HepG2 (cell line): Measurements from ENCODE around the gene DTNA. TPM values are rescaled to one million over a fixed set of nuclear protein-coding genes. Genes with fewer than 3 reads are reported as not detected.

Experiments used
- ATAC-seq: fragments of 200-7000 bp; cut with Tn5 transposase; 3 replicates; pipeline ENCODE4 v1.9.1; 2020; ENCODE audit warnings: mild to moderate bottlenecking, moderate library complexity
- BruUV-seq: library from RNA; stranded (reverse); fragments of 400-500 nt; replicated peaks from 2 replicates; lab custom pipeline; 2021; lab: Mats Ljungman, UMichigan
- CTCF ChIA-PET: fragments of 300-600 bp; formaldehyde crosslinking; extraction: SDS; loops from one replicate; lab custom pipeline; 2021; ENCODE audit warnings: low total read pairs, inconsistent platforms, low intra/inter-chr PET ratio; lab: Yijun Ruan, JAX
- POLR2A ChIA-PET: fragments of 350-600 bp; sonication (Branson Sonifier 250); formaldehyde crosslinking; loops from one replicate; lab custom pipeline; 2020; ENCODE audit warnings: antibody characterized with exemption, inconsistent platforms; lab: Yijun Ruan, JAX
- DNase-seq: peaks from one replicate; pipeline ENCODE4 v3.0.0-alpha.2; 2015; ENCODE audit warnings: low spot score
- FAIRE-seq: peaks from 3 replicates; lab custom pipeline; 2011; peaks lifted over from hg19 to GRCh38; lab: Jason Lieb, UNC
- H2AFZ ChIP-seq: one replicate; pipeline ENCODE4 v1.6.1; 2011; ENCODE audit warnings: low read length, inconsistent platforms
- H3K27ac ChIP-seq: fragments of 300-600 bp; 3 replicates; pipeline ENCODE4 v1.8.0; 2011; ENCODE audit warnings: mixed run types, mild to moderate bottlenecking, mixed read lengths, low read length, inconsistent platforms; ENCODE audit not compliant: insufficient read depth; ENCODE audit errors: extremely low read length
- H3K27me3 ChIP-seq, 2 experiments: fragments of 200-600 bp in 1 of 2; 2 replicates in 1 of 2; 3 replicates in 1 of 2; pipeline versions ENCODE4 v1.6.0 to v1.8.0; 2011; ENCODE audit warnings: low read length in 2 of 2, mild to moderate bottlenecking in 2 of 2, moderate library complexity in 2 of 2, inconsistent platforms in 1 of 2; ENCODE audit not compliant: insufficient read depth in 2 of 2, control insufficient read depth in 1 of 2
- H3K36me3 ChIP-seq, 2 experiments: fragments of 200-600 bp in 1 of 2; replicated peaks in 1 of 2; 2 replicates in 1 of 2; 3 replicates in 1 of 2; pipeline versions ENCODE4 v1.5.1 to v1.8.0; 2011; ENCODE audit warnings: low read length in 2 of 2, inconsistent platforms in 1 of 2; ENCODE audit not compliant: insufficient read depth in 2 of 2, control insufficient read depth in 1 of 2
- H3K4me1 ChIP-seq: 2 replicates; pipeline ENCODE4 v1.5.1; 2012; ENCODE audit warnings: low read length, inconsistent platforms; ENCODE audit not compliant: insufficient read depth
- H3K4me2 ChIP-seq: 2 replicates; pipeline ENCODE4 v1.6.0; 2011; ENCODE audit warnings: low read depth, low read length, inconsistent platforms
- H3K4me3 ChIP-seq, 3 experiments: fragments of 200-600 bp in 1 of 3; sonication (generic), shearing (Covaris generic) in 1 of 3; replicated peaks in 1 of 3; 2 replicates each; pipeline ENCODE4 v1.5.1; 2011 to 2016; ENCODE audit warnings: low read length in 3 of 3, inconsistent platforms in 2 of 3, low read depth in 2 of 3, mild to moderate bottlenecking in 2 of 3, control low read depth in 1 of 3, mixed read lengths in 1 of 3; ENCODE audit not compliant: insufficient read depth in 1 of 3
- H3K79me2 ChIP-seq: one replicate; pipeline ENCODE4 v1.6.1; 2011; ENCODE audit warnings: low read length, inconsistent platforms; ENCODE audit not compliant: insufficient read depth
- H3K9ac ChIP-seq: 2 replicates; pipeline ENCODE4 v1.6.0; 2011; ENCODE audit warnings: mild to moderate bottlenecking, low read depth, low read length, inconsistent platforms; ENCODE audit not compliant: insufficient read depth
- H3K9me3 ChIP-seq: 2 replicates; pipeline ENCODE4 v1.5.1; 2012; ENCODE audit warnings: mild to moderate bottlenecking, low read length
- H4K20me1 ChIP-seq: 2 replicates; pipeline ENCODE4 v1.6.0; 2011; ENCODE audit warnings: inconsistent platforms, mild to moderate bottlenecking, low read length, moderate library complexity; ENCODE audit not compliant: insufficient read depth
- HNF4A ChIP-seq: sonication (generic); formaldehyde crosslinking; IDR thresholded peaks from 2 replicates; pipeline ENCODE4 v1.4.0; 2020; ENCODE audit warnings: missing genetic modification reagents
- NR2F1 ChIP-seq, 2 experiments: fragments of 450-650 bp in 1 of 2; formaldehyde crosslinking in 1 of 2; IDR thresholded peaks; 2 replicates each; pipeline versions ENCODE4 v1.5.0 to v1.6.1; 2016 to 2020; ENCODE audit warnings: mild to moderate bottlenecking in 1 of 2, missing compliant biosample characterization in 1 of 2, missing genetic modification reagents in 1 of 2, moderate library complexity in 1 of 2
- NR2F6 ChIP-seq, 2 experiments: IDR thresholded peaks; 2 replicates each; pipeline ENCODE4 v1.6.1; 2016; ENCODE audit warnings: antibody characterized with exemption in 1 of 2, mild to moderate bottlenecking in 1 of 2
- PAF1 ChIP-seq: IDR thresholded peaks from 2 replicates; pipeline ENCODE4 v1.6.1; 2016; ENCODE audit warnings: missing genetic modification reagents, missing compliant biosample characterization
- PITX1 ChIP-seq: sonication (generic); formaldehyde crosslinking; IDR thresholded peaks from 2 replicates; pipeline ENCODE4 v1.5.1; 2020; ENCODE audit warnings: mild to moderate bottlenecking, missing genetic modification reagents
- SOX6 ChIP-seq, 2 experiments: fragments of 450-650 bp in 1 of 2; sonication (generic) in 1 of 2; formaldehyde crosslinking in 1 of 2; IDR thresholded peaks; 2 replicates each; pipeline versions ENCODE4 v1.4.0 to v1.6.1; 2017 to 2020; ENCODE audit warnings: antibody characterized with exemption in 1 of 2, mild to moderate bottlenecking in 1 of 2, missing genetic modification reagents in 1 of 2
- SRF ChIP-seq: IDR thresholded peaks from 2 replicates; pipeline ENCODE4 v1.6.1; 2011; ENCODE audit warnings: mild to moderate bottlenecking, low read depth, low read length, moderate library complexity
- TBX3 ChIP-seq: fragments of 450-650 bp; IDR thresholded peaks from 2 replicates; pipeline ENCODE4 v1.6.1; 2017; ENCODE audit warnings: antibody characterized with exemption, mild to moderate bottlenecking, inconsistent platforms, borderline replicate concordance
- ZNF143 ChIP-seq: sonication (generic); formaldehyde crosslinking; IDR thresholded peaks from 2 replicates; pipeline ENCODE4 v1.4.0; 2020; ENCODE audit warnings: missing genetic modification reagents
- ZNF382 ChIP-seq: sonication (generic); formaldehyde crosslinking; IDR thresholded peaks from 2 replicates; pipeline ENCODE4 v1.5.0; 2020; ENCODE audit warnings: missing genetic modification reagents, mild to moderate bottlenecking, borderline replicate concordance
- ZNF572 ChIP-seq: sonication (generic); formaldehyde crosslinking; IDR thresholded peaks from 2 replicates; pipeline ENCODE4 v1.5.1; 2020; ENCODE audit warnings: mild to moderate bottlenecking, missing genetic modification reagents
- ZNF670 ChIP-seq: sonication (generic); formaldehyde crosslinking; IDR thresholded peaks from 2 replicates; pipeline ENCODE4 v1.8.0; 2022; ENCODE audit warnings: mild to moderate bottlenecking, missing genetic modification reagents, borderline replicate concordance
- ZNF720 ChIP-seq: sonication (generic); formaldehyde crosslinking; IDR thresholded peaks from 2 replicates; pipeline ENCODE4 v1.4.0; 2020; ENCODE audit warnings: missing genetic modification reagents
- ZNF891 ChIP-seq: sonication (generic); formaldehyde crosslinking; IDR thresholded peaks from 2 replicates; pipeline ENCODE4 v1.5.0; 2020; ENCODE audit warnings: mild to moderate bottlenecking, missing genetic modification reagents
- WGBS: methylation state at CpG from one replicate; pipeline ENCODE4 v1.1.6; 2017; ENCODE audit warnings: low lambda C conversion rate; 5-methylcytosine and 5-hydroxymethylcytosine counted together
- in situ Hi-C: cut with HindIII; loops from 2 replicates; pipeline ENCODE4 v1.10.0; 2017; ENCODE audit warnings: low pct_unique_long_range_greater_than_20kb; ENCODE audit not compliant: extremely low pct_ligation_motif_present
- intact Hi-C: fragments of 100-400 bp; cut with micrococcal nuclease; formaldehyde crosslinking; loops from one replicate; pipeline ENCODE4 v1.10.0; 2022; ENCODE audit not compliant: unreplicated experiment
- polyA plus RNA-seq, 8 experiments: library from polyadenylated mRNA; depleted of rRNA in 3 of 8; stranded (reverse) in 7 of 8; unstranded in 1 of 8; fragments of >200 nt; fragmentation: Illumina TruSeq in 4 of 8; extraction: Trizol in 4 of 8; gene quantifications; 2 replicates each; pipeline versions ENCODE4 v1.2.1 to v1.2.3, GENCODE V29; 2011 to 2016; ENCODE audit warnings: low read depth in 4 of 8, missing spikeins in 1 of 8, mixed read lengths in 1 of 8; ENCODE audit not compliant: insufficient read depth in 1 of 8
- total RNA-seq, 5 experiments: library from RNA; depleted of rRNA; stranded (reverse); fragments of >200 nt; fragmentation: Illumina TruSeq; extraction: Trizol; gene quantifications; 2 replicates each; pipeline ENCODE4 v1.2.3, GENCODE V29; 2016; ENCODE audit warnings: low read depth in 1 of 5
- TF ChIP-seq, protein P1 (sequence below): sonication (generic); formaldehyde crosslinking; IDR thresholded peaks from 2 replicates; pipeline ENCODE4 v1.8.1; 2023; ENCODE audit warnings: missing genetic modification reagents, mild to moderate bottlenecking, borderline replicate concordance
- TF ChIP-seq, protein P2 (sequence below): sonication (generic); formaldehyde crosslinking; IDR thresholded peaks from 2 replicates; pipeline ENCODE4 v1.9.0; 2021; ENCODE audit warnings: missing genetic modification reagents, borderline replicate concordance
- TF ChIP-seq, protein P3 (sequence below): sonication (generic); formaldehyde crosslinking; IDR thresholded peaks from 2 replicates; pipeline ENCODE4 v1.5.1; 2020; ENCODE audit warnings: mild to moderate bottlenecking, missing genetic modification reagents, moderate library complexity

Gene DTNA
- total and polyA plus RNA-seq, 2 of the 13 experiments (the other 11 are each of a cell fraction or from before 2014, with no cell fraction given) = 8.5 to 29.0 TPM

DNA sequence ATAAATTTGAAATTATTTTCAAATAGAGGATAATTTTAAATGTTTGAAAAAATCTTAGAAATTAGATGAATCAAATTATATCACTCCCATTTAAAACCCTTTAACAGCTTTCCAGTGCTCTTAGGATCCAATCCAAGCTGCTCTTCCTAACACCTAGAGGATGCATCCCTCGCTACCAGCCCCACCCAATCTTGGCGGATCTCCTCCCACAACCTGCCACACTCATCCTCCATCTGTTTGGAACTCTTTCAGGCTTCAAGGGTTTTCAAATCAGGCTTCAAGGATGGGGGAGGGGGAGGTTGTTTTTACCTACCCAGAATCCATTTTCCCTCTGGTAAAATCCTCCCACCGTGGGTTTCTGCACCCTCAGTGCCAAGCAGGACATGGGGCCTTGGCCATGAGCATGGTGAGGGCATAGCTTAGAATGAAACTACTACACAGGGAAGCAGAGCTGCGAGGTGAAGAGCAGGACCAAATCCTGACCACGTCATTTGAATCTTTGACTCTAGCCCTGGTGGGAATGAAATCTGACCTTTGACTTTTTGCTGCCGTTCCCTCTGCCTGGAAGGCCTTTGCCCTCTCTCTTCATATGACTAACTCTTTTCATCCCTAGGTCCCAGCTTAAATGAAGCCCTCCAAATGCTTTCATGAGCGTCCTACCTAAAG is 218.1 kb downstream of the DTNA start:
- BruUV-seq = TSS peak; percentile 74
- Histone ChIP-seq H2AFZ (no peak overlapping the region), H4K20me1 (no peaks in the 10 kb centered on the region), H3K4me1 (peaks cover 94% of the 10 kb centered on the region), H3K79me2 (peaks cover 20% of the 10 kb centered on the region), H3K27me3 (no peaks in the 10 kb centered on the region), H3K9me3 (no peaks in the 10 kb centered on the region), H3K4me3 (peak overlapping the region; percentile 39 to 71 (median 46)), H3K9ac (peak overlapping the region; percentile 71), H3K27ac (peak overlapping the region; percentile 98), H3K4me2 (peak overlapping the region; percentile 92), H3K36me3 (no peaks in the 10 kb centered on the region)
- CTCF ChIA-PET = no interaction called here
- intact Hi-C loops = loop anchor here (2.0 to 5.0 kb wide), 2 partner anchors 29 to 46 kb away; no protein-coding TSS in a partner anchor
- DNase-seq (peak; percentile 94), FAIRE-seq (peak; percentile 96), ATAC-seq (peak; percentile 90)
- in situ Hi-C loops = no loop called here
- POLR2A ChIA-PET = interaction anchor here (0.8 to 3.3 kb wide), 11 partner anchors 10 to 362 kb away, joined by 3 to 65 read pairs (median 8); partner anchors contain the start of genes MAPRE2 and ZSCAN30
- 3% methylated on average over 7 of the region's 7 CpGs for WGBS
- TF ChIP-seq TBX3 (no peak), ZNF891 (CRISPR knock-in tag) (no peak), PAF1 (CRISPR knock-in tag) (no peak), PITX1 (peak; percentile 81), ZNF143 (CRISPR knock-in tag) (peak; percentile 32), ZNF670 (no peak), ZNF382 (CRISPR knock-in tag) (no peak), HNF4A (peak; percentile 92), SRF (no peak), NR2F6 (IDR thresholded peaks at IDR 0.05) (peak; percentile 97), NR2F6 (CRISPR knock-in tag; IDR thresholded peaks at IDR 0.05) (peak; percentile 98), SOX6 (IDR thresholded peaks at IDR 0.05) (no peak), SOX6 (CRISPR knock-in tag; IDR thresholded peaks at IDR 0.05) (peak; percentile 81), ZNF720 (no peak), NR2F1 (CRISPR knock-in tag; IDR thresholded peaks at IDR 0.05) (peak; percentile 97), ZNF572 (CRISPR knock-in tag) (no peak)
- TF ChIP-seq, protein P1, sequence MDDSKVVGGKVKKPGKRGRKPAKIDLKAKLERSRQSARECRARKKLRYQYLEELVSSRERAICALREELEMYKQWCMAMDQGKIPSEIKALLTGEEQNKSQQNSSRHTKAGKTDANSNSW = no peak
- TF ChIP-seq, protein P2, sequence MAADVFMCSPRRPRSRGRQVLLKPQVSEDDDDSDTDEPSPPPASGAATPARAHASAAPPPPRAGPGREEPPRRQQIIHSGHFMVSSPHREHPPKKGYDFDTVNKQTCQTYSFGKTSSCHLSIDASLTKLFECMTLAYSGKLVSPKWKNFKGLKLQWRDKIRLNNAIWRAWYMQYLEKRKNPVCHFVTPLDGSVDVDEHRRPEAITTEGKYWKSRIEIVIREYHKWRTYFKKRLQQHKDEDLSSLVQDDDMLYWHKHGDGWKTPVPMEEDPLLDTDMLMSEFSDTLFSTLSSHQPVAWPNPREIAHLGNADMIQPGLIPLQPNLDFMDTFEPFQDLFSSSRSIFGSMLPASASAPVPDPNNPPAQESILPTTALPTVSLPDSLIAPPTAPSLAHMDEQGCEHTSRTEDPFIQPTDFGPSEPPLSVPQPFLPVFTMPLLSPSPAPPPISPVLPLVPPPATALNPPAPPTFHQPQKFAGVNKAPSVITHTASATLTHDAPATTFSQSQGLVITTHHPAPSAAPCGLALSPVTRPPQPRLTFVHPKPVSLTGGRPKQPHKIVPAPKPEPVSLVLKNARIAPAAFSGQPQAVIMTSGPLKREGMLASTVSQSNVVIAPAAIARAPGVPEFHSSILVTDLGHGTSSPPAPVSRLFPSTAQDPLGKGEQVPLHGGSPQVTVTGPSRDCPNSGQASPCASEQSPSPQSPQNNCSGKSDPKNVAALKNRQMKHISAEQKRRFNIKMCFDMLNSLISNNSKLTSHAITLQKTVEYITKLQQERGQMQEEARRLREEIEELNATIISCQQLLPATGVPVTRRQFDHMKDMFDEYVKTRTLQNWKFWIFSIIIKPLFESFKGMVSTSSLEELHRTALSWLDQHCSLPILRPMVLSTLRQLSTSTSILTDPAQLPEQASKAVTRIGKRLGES = no peak
- TF ChIP-seq, protein P3, sequence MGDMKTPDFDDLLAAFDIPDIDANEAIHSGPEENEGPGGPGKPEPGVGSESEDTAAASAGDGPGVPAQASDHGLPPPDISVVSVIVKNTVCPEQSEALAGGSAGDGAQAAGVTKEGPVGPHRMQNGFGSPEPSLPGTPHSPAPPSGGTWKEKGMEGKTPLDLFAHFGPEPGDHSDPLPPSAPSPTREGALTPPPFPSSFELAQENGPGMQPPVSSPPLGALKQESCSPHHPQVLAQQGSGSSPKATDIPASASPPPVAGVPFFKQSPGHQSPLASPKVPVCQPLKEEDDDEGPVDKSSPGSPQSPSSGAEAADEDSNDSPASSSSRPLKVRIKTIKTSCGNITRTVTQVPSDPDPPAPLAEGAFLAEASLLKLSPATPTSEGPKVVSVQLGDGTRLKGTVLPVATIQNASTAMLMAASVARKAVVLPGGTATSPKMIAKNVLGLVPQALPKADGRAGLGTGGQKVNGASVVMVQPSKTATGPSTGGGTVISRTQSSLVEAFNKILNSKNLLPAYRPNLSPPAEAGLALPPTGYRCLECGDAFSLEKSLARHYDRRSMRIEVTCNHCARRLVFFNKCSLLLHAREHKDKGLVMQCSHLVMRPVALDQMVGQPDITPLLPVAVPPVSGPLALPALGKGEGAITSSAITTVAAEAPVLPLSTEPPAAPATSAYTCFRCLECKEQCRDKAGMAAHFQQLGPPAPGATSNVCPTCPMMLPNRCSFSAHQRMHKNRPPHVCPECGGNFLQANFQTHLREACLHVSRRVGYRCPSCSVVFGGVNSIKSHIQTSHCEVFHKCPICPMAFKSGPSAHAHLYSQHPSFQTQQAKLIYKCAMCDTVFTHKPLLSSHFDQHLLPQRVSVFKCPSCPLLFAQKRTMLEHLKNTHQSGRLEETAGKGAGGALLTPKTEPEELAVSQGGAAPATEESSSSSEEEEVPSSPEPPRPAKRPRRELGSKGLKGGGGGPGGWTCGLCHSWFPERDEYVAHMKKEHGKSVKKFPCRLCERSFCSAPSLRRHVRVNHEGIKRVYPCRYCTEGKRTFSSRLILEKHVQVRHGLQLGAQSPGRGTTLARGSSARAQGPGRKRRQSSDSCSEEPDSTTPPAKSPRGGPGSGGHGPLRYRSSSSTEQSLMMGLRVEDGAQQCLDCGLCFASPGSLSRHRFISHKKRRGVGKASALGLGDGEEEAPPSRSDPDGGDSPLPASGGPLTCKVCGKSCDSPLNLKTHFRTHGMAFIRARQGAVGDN (CRISPR knock-in tag) = peak; percentile 31; the same call in 1 of the 2 replicates
